T-cell (primary cell): ENCODE measurements around the gene PARP8. TPM values are rescaled to one million over a fixed set of nuclear protein-coding genes. Genes with fewer than 3 reads are reported as not detected.

ENCODE experiments used
- ATAC-seq, 4 experiments: fragments of 200-7000 bp in 3 of 4; fragments of 150-1000 bp in 1 of 4; cut with Tn5 transposase; replicated peaks in 1 of 4; 1 replicate in 3 of 4; 2 replicates in 1 of 4; pipeline ENCODE4 v1.10.0; 2021; ENCODE audit warnings: moderate library complexity in 3 of 4, mild to moderate bottlenecking in 2 of 4, moderate number of reproducible peaks in 1 of 4
- CTCF ChIA-PET, 2 donors: fragments of 300-600 bp; sonication (Branson Sonifier 250); formaldehyde crosslinking; loops; one replicate each; lab custom pipeline; 2022; ENCODE audit warnings: antibody characterized with exemption in 2 of 2; lab: Charles Lee
- POLR2A ChIA-PET, 2 donors: fragments of 300-600 bp; sonication (Branson Sonifier 250); formaldehyde crosslinking; loops; one replicate each; lab custom pipeline; 2022; ENCODE audit warnings: antibody characterized with exemption in 2 of 2; lab: Charles Lee
- DNase-seq, 35 experiments: peaks; one replicate each; pipeline versions ENCODE4 v3.0.0 to v3.0.0-alpha.2; 2013 to 2023
- H3K27ac ChIP-seq: one replicate; pipeline ENCODE4 v1.5.1; 2013; ENCODE audit warnings: low read length
- H3K27me3 ChIP-seq, 2 experiments: replicated peaks in 1 of 2; 1 replicate in 1 of 2; 2 replicates in 1 of 2; pipeline versions ENCODE4 v1.6.1 to v1.7.0; 2013; ENCODE audit warnings: low read length in 1 of 2, mixed read lengths in 1 of 2; ENCODE audit not compliant: control insufficient read depth in 2 of 2, insufficient read depth in 2 of 2; ENCODE audit errors: extremely low read depth in 1 of 2
- H3K36me3 ChIP-seq, 2 donors: 1 replicate in 1 of 2; 2 replicates in 1 of 2; pipeline versions ENCODE4 v1.6.1 to v1.7.0; 2013; ENCODE audit warnings: low read length in 1 of 2; ENCODE audit not compliant: control insufficient read depth in 2 of 2, insufficient read depth in 1 of 2; ENCODE audit errors: extremely low read depth in 1 of 2
- H3K4me1 ChIP-seq, 2 experiments: 1 replicate in 1 of 2; 2 replicates in 1 of 2; pipeline versions ENCODE4 v1.6.1 to v1.7.0; 2013; ENCODE audit warnings: low read length in 2 of 2, mixed read lengths in 1 of 2; ENCODE audit not compliant: insufficient read depth in 2 of 2, control insufficient read depth in 1 of 2; ENCODE audit errors: extremely low read depth in 1 of 2
- H3K4me3 ChIP-seq, 2 donors: 1 replicate in 1 of 2; 2 replicates in 1 of 2; pipeline versions ENCODE4 v1.5.1 to v1.7.0; 2013; ENCODE audit warnings: mild to moderate bottlenecking in 2 of 2, low read length in 1 of 2, moderate library complexity in 1 of 2; ENCODE audit not compliant: control insufficient read depth in 1 of 2; ENCODE audit errors: extremely low read depth in 1 of 2
- H3K9me3 ChIP-seq: 2 replicates; pipeline ENCODE4 v1.7.0; 2013
- H3K27ac Mint-ChIP-seq, 2 donors: one replicate each; pipeline ENCODE4 v1.8.0; 2020 to 2021; ENCODE audit warnings: mild to moderate bottlenecking in 2 of 2, mixed read lengths in 2 of 2
- H3K27me3 Mint-ChIP-seq, 2 donors: one replicate each; pipeline ENCODE4 v1.8.0; 2021 to 2022; ENCODE audit warnings: mixed read lengths in 2 of 2
- H3K36me3 Mint-ChIP-seq: one replicate; pipeline ENCODE4 v1.8.0; 2021; ENCODE audit warnings: mixed read lengths
- H3K4me1 Mint-ChIP-seq, 3 donors: one replicate each; pipeline ENCODE4 v1.8.0; 2020 to 2022; ENCODE audit warnings: mixed read lengths in 3 of 3, mild to moderate bottlenecking in 1 of 3
- H3K4me3 Mint-ChIP-seq, 3 donors: one replicate each; pipeline ENCODE4 v1.8.0; 2020 to 2022; ENCODE audit warnings: mild to moderate bottlenecking in 3 of 3, mixed read lengths in 3 of 3, moderate library complexity in 3 of 3
- H3K9me3 Mint-ChIP-seq, 3 donors: one replicate each; pipeline ENCODE4 v1.8.0; 2020 to 2022; ENCODE audit warnings: mixed read lengths in 3 of 3
- WGBS: methylation state at CpG from one replicate; pipeline ENCODE4 v1.1.5; 2013; ENCODE audit warnings: missing lambda C conversion rate; ENCODE audit not compliant: insufficient coverage; 5-methylcytosine and 5-hydroxymethylcytosine counted together
- total RNA-seq, 35 experiments: library from RNA in 6 of 35; stranded (reverse) in 6 of 35; fragments of 120-200 nt in 1 of 35; gene quantifications; one replicate each; pipeline versions ENCODE4 v1.2.1 to v1.2.4 and lab custom pipeline; 2013 to 2026

PARP8 gene
- total RNA-seq, 5 donors from 2014 or later (not counting 1 experiment from before 2014, with no cell fraction given) = 92.8 to 252 (median 136) TPM

- no peaks in the 10 kb centered on the region for H3K4me1 ChIP-seq
- ChIA-PET POLR2A (no interaction called here), CTCF (no interaction called here)
- Mint-ChIP-seq H3K27me3 (no peaks in the 10 kb centered on the region), H3K36me3 (peaks cover 66% of the 10 kb centered on the region), H3K27ac (peak overlapping the region in 1 of 2 donors; percentile 29), H3K4me3 (no peak overlapping the region), H3K4me1 (no peaks in the 10 kb centered on the region), H3K9me3 (no peaks in the 10 kb centered on the region)
- ATAC-seq (no peak), DNase-seq (no peak)
- H3K9me3 ChIP-seq = no peaks in the 10 kb centered on the region
- H3K27ac ChIP-seq = no peak overlapping the region
- H3K4me3 ChIP-seq = no peak overlapping the region
- peaks cover 0 to 68% of the 10 kb centered on the region in 2 donors for H3K36me3 ChIP-seq
- H3K27me3 ChIP-seq = no peaks in the 10 kb centered on the region
Observed at GRCh38 chr5:50839472-50839871, 173.0 kb downstream of the PARP8 start.

DNA sequence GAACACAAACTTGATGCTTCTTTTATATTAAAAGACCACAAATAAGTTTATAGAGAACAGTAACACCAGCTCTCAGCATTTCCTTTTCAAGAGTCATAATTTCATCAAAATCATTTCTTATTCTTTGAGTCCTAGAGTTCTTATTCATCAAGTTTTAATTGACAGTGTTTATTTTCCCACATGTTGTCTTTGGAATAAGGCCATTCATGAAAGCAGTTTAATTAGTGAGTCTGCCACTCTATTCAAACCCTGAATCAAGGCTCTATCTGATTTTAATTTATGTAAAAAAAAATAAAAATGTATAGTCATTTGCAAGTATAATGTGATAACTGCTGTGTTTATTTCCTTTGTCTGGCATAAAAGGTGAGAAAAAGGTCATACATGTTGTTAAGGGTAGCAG lies 176.7 kb downstream of the PARP8 start:
- POLR2A ChIA-PET = no interaction called here
- DNase-seq (no peak), ATAC-seq (no peak)
- Mint-ChIP-seq H3K4me3 (no peak overlapping the region), H3K4me1 (no peaks in the 10 kb centered on the region), H3K27ac (no peak overlapping the region), H3K9me3 (no peaks in the 10 kb centered on the region), H3K36me3 (peaks cover 37% of the 10 kb centered on the region), H3K27me3 (no peaks in the 10 kb centered on the region)
- no peak overlapping the region for H3K4me3 ChIP-seq
- no peak overlapping the region for H3K27ac ChIP-seq
- H3K9me3 ChIP-seq = no peaks in the 10 kb centered on the region
- H3K36me3 ChIP-seq = peaks cover 0 to 40% of the 10 kb centered on the region in 2 donors
- CTCF ChIA-PET = no interaction called here
- no peaks in the 10 kb centered on the region for H3K27me3 ChIP-seq
- no peaks in the 10 kb centered on the region for H3K4me1 ChIP-seq

DNA sequence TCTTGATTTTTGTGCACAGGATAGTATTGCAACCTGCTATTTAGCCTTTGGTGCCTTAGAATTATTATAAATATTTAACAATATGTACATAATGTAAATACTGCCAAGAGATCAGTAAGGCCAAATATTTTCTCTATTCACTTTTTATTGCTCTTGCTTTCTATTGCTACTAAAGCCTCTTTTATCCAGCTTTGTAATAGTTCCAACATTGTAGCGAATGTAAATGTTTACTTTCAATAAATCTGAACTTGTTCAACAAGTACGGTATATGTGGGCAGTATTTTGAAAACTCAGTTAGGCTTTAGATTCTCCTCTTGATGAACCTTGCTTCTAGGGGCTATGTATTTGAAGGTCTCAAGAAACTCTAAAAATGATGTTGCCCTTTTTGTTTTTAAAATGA lies 179.8 kb downstream of the PARP8 start:
- CTCF ChIA-PET = no interaction called here
- ATAC-seq (no peak), DNase-seq (no peak)
- Mint-ChIP-seq H3K27me3 (no peaks in the 10 kb centered on the region), H3K4me3 (no peak overlapping the region), H3K27ac (peak overlapping the region in 1 of 2 donors; percentile 30), H3K4me1 (no peaks in the 10 kb centered on the region), H3K9me3 (no peaks in the 10 kb centered on the region), H3K36me3 (peaks cover 11% of the 10 kb centered on the region)
- Histone ChIP-seq H3K9me3 (no peaks in the 10 kb centered on the region), H3K36me3 (peaks cover 0 to 26% of the 10 kb centered on the region in 2 donors), H3K4me3 (no peak overlapping the region), H3K4me1 (no peaks in the 10 kb centered on the region), H3K27me3 (no peaks in the 10 kb centered on the region), H3K27ac (no peak overlapping the region)
- WGBS = 100% methylated on average over 1 of the region's 2 CpGs
- POLR2A ChIA-PET = no interaction called here

- DNase-seq (no peak), ATAC-seq (no peak)
- POLR2A ChIA-PET = interaction anchor here in 1 of 2 donors (0.6 to 0.7 kb wide), 2 partner anchors 13 to 134 kb away, joined by 3 read pairs; no protein-coding TSS in a partner anchor
- H3K27ac Mint-ChIP-seq = no peak overlapping the region
- 80% methylated on average over 1 of the region's 3 CpGs for WGBS
- Histone ChIP-seq H3K9me3 (no peaks in the 10 kb centered on the region), H3K27ac (no peak overlapping the region), H3K27me3 (no peaks in the 10 kb centered on the region), H3K4me3 (no peak overlapping the region), H3K4me1 (no peaks in the 10 kb centered on the region), H3K36me3 (peaks cover 0 to 7% of the 10 kb centered on the region in 2 donors)
- no peaks in the 10 kb centered on the region for H3K9me3 Mint-ChIP-seq
- no peaks in the 10 kb centered on the region for H3K36me3 Mint-ChIP-seq
- no peaks in the 10 kb centered on the region for H3K27me3 Mint-ChIP-seq
- H3K4me3 Mint-ChIP-seq = no peak overlapping the region
- peaks cover 0 to 12% (median 5%) of the 10 kb centered on the region in 3 donors for H3K4me1 Mint-ChIP-seq
- CTCF ChIA-PET = no interaction called here
Observed at GRCh38 chr5:50849554-50849953, 183.1 kb downstream of the PARP8 start.

- Histone ChIP-seq H3K9me3 (no peaks in the 10 kb centered on the region), H3K36me3 (no peaks in the 10 kb centered on the region), H3K27ac (no peak overlapping the region), H3K27me3 (no peaks in the 10 kb centered on the region), H3K4me3 (no peak overlapping the region), H3K4me1 (no peaks in the 10 kb centered on the region)
- Mint-ChIP-seq H3K27ac (no peak overlapping the region), H3K4me1 (peaks cover 0 to 18% (median 7%) of the 10 kb centered on the region in 3 donors), H3K27me3 (peaks cover 0 to 3% of the 10 kb centered on the region in 2 donors), H3K36me3 (no peaks in the 10 kb centered on the region), H3K4me3 (no peak overlapping the region), H3K9me3 (no peaks in the 10 kb centered on the region)
- peak in 2 of 4 experiments; percentile 23 to 34 for ATAC-seq
- 37% methylated on average over 3 of the region's 4 CpGs for WGBS
- ChIA-PET POLR2A (no interaction called here), CTCF (no interaction called here)
- peak in 2 of 35 experiments; percentile 1 to 15 for DNase-seq
Observed at GRCh38 chr5:50853151-50853550, 186.7 kb downstream of the PARP8 start.

DNA sequence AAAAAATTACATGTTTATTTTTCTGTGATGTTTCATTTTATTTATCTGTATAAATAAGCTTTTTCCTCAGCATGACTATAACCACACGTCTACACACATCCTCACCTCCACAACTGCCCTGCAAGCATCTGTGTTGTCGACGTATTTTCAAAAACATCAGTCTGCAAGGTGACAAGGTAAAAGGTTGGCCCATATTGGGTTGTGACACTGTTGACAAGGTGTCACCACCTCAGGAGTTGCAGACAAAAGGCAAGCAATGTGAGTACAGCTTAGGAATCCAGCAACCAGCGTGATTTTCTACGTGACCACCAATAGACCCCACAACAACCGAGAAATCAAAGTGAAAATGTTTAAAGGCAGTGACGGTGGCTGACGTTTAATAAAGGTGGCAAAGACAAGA lies 187.6 kb downstream of the PARP8 start:
- POLR2A ChIA-PET = interaction anchor here in 1 of 2 donors (0.7 kb wide), 1 partner anchor 1786 kb away, joined by 3 read pairs; no protein-coding TSS in a partner anchor
- Mint-ChIP-seq H3K4me1 (peaks cover 0 to 18% (median 7%) of the 10 kb centered on the region in 3 donors), H3K27ac (no peak overlapping the region)

GRCh38 chr5:50855001-50855400 lies 188.6 kb downstream of the PARP8 start:
- no peak overlapping the region for H3K27ac Mint-ChIP-seq
- CTCF ChIA-PET = no interaction called here
- Histone ChIP-seq H3K27ac (no peak overlapping the region), H3K4me1 (no peaks in the 10 kb centered on the region), H3K27me3 (no peaks in the 10 kb centered on the region), H3K36me3 (no peaks in the 10 kb centered on the region), H3K4me3 (no peak overlapping the region), H3K9me3 (no peaks in the 10 kb centered on the region)
- no CpG with 5 or more reads among the region's 1 CpG for WGBS
- H3K36me3 Mint-ChIP-seq = no peaks in the 10 kb centered on the region
- DNase-seq (no peak), ATAC-seq (no peak)
- no peaks in the 10 kb centered on the region for H3K9me3 Mint-ChIP-seq
- H3K4me1 Mint-ChIP-seq = peaks cover 0 to 18% (median 7%) of the 10 kb centered on the region in 3 donors
- H3K4me3 Mint-ChIP-seq = no peak overlapping the region
- POLR2A ChIA-PET = no interaction called here
- peaks cover 4 to 9% of the 10 kb centered on the region in 2 donors for H3K27me3 Mint-ChIP-seq

More for the DNA sequence above, 187.6 kb downstream of the PARP8 start:
- H3K9me3 Mint-ChIP-seq = no peaks in the 10 kb centered on the region
- H3K36me3 Mint-ChIP-seq = no peaks in the 10 kb centered on the region
- Histone ChIP-seq H3K4me1 (no peaks in the 10 kb centered on the region), H3K36me3 (no peaks in the 10 kb centered on the region), H3K27ac (no peak overlapping the region), H3K27me3 (no peaks in the 10 kb centered on the region), H3K4me3 (no peak overlapping the region), H3K9me3 (no peaks in the 10 kb centered on the region)
- no CpG with 5 or more reads among the region's 8 CpGs for WGBS
- ATAC-seq = no peak
- no peak overlapping the region for H3K4me3 Mint-ChIP-seq
- CTCF ChIA-PET = no interaction called here
- peaks cover 0 to 4% of the 10 kb centered on the region in 2 donors for H3K27me3 Mint-ChIP-seq
- DNase-seq = no peak
